ENCODE measurements around the gene RAMP2.

RAMP2 gene

DNA sequence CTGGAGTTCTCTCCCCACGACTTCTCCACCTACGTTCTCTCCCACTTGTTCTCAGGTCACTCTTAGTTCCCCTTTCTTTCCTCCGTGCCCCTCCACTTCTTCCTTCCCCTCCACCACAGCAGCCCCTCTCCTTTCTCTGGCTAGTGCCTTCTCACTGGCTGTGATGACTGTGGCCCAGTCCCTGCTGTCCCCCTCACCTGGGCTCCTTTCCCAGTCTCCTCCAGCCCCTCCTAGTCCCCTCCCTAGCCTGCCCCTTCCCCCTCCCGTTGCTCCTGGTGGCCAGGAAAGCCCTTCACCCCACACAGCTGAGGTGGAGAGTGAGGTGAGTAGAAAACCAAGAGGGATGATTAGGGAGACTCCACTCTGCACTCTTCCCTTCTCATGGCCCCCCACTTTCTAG lies 34.0 kb downstream of the RAMP2 start:
- no peak for DNase-seq (ENCODE audit: low spot score)

DNA sequence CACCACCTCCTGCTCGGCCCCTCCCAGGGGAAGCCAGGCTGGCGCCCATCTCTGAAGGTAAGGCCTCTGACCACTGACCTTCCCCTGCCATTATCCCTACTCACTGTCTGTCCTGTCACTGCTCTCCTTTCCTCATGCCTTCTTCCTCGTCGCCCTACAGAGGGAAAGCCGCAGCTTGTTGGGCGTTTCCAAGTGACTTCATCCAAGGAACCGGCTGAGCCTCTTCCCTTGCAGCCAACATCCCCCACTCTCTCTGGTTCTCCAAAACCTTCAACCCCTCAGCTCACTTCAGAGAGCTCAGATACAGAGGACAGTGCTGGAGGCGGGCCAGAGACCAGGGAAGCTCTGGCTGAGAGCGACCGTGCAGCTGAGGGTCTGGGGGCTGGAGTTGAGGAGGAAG lies 34.4 kb downstream of the RAMP2 start:
- DNase-seq (ENCODE audit: low spot score): peak; percentile 33

DNA sequence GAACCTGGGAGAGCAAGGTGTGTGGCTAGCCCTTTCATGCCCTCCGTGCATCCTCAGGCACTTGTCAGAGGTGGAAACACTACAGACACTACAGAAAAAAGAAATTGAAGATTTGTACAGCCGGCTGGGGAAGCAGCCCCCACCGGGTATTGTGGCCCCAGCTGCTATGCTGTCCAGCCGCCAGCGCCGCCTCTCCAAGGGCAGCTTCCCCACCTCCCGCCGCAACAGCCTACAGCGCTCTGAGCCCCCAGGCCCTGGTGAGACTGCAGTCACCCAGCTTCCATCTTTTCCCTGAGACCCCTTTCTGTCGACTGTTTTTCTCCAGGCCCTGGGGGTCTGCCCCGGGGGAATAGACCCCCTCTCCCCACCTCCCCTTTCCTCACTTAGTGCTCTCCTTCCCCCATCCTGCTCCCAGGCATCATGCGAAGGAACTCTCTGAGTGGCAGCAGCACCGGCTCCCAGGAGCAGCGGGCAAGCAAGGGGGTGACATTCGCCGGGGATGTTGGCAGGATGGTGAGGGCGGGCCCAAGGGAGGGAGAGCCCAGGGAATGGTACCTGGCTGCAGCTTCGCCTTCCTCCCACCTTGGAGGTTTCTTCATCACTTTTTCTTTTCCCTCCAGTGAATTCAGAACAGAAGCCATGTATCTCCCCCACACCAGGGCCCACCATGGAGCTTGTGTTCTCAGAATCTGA lies 35.2 kb downstream of the RAMP2 start:
- no peak for DNase-seq (ENCODE audit: low spot score)

DNA sequence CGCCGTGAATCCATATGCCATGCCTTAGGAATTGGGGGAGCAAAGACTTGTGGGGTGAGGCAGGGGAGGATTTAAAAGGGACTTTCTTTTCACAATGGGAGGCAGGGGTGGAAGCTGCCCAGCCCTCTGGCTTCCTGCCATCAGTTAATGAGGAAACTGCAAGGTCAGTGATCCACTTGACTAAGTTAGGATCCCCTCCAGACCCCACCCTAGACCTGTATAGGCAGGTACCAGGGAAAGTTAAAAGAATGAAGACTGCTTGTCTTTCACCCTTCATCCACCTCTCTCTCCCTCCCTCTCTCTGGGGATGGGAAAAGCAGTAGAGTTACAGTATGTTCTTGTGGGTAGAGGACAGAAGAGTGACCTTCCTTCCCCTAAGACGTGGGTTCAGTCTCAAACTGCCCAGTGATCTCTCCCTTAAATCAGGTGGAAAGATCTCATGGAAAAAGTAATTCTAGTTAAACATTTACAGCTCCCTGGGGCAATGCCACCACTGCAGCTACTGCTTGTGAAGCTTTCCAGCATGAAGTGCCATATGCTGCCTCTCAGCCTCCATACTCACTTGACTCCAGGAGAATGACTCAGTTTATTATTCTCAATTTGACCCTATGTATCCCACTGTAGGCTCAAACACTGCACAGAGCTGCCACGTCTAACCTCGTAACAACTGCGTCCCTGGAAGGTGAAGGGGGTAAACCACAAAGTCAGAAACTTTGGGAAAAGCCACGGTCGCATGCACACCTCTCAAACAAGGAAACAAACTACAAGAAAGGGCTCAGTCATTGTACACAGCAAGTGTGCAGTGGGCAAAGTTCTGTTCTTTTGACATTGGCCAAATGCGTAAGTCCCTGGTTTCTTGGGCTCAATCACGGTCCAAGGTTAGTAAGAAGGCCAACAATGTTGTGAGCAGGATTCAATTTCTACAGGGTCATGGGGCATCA lies 36.3 kb downstream of the RAMP2 start:
- DNase-seq (ENCODE audit: low spot score): peak; percentile 88

DNA sequence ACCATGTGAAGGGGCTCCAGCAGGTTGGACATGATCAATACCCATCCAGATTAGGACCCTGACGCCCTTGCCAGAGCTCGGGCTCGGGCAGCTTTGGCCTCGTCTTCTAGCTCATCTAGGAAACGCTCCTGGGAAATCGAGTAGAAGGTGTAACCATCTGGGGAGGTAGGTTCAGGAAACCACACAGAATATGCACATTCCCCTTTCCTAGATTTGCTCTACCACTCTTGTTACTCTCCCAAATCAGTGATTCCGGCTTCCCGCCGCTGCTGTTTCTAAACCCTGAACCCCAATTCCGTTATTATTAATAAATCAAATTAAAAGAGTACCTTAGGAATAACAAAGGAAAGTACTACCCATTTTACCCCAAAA lies 37.0 kb downstream of the RAMP2 start:
- DNase-seq (ENCODE audit: low spot score): peak; percentile 12

DNA sequence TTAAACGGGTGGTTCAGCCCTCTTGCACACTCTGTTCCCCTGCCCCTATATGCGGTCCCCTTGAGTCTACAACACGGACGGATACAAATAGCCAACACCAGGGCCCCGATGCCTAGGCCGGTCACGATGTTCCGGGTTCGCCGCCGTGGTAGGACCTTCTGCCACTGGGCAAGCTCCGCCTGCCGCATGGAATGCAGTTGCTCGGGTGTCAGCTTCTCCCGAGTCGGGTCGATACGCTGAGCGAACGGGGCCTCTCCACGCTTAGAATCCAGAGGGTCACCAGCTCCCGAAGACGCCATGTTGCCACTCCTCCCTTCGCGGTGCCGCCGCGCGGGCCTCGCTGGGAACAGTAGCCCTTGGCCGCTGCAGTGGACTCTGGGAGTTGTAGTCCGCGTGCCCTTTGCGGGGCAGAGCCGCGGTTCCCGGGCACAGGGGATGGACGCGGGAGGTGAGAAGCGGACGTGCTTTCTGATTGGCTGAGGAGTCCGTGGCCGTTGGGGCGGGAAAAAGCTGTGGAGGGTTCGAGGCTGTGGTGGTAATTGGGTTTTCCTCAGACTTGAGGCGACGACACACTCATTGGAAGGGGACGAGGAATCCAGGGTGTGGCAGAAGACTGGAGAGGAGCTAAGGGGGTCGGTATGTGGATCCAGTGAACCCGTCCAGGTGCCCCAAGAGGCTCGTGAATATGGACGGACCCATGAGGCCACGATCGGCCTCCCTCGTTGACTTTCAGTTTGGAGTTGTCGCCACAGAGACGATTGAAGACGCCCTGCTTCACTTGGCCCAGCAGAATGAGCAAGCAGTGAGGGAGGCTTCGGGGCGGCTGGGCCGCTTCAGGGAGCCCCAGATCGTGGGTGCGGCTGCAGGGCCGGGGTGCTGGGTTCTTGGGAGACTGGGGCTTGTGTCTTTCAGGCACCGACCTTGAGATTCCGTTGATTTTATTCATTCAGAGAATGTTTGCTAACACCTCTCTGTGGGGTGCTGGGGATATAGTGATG lies 37.7 kb downstream of the RAMP2 start, which contains the start of the genes CNTD1 and COA3:
CNTD1 (plus strand) TSS at position 479 of the 998 bp plus-strand sequence; CDS start at position 686, 207 bp downstream.
COA3 (minus strand) TSS at position 322 of the 998 bp plus-strand sequence; CDS start at position 299, 23 bp downstream.
- DNase-seq (ENCODE audit: low spot score): peak; percentile 85

DNA sequence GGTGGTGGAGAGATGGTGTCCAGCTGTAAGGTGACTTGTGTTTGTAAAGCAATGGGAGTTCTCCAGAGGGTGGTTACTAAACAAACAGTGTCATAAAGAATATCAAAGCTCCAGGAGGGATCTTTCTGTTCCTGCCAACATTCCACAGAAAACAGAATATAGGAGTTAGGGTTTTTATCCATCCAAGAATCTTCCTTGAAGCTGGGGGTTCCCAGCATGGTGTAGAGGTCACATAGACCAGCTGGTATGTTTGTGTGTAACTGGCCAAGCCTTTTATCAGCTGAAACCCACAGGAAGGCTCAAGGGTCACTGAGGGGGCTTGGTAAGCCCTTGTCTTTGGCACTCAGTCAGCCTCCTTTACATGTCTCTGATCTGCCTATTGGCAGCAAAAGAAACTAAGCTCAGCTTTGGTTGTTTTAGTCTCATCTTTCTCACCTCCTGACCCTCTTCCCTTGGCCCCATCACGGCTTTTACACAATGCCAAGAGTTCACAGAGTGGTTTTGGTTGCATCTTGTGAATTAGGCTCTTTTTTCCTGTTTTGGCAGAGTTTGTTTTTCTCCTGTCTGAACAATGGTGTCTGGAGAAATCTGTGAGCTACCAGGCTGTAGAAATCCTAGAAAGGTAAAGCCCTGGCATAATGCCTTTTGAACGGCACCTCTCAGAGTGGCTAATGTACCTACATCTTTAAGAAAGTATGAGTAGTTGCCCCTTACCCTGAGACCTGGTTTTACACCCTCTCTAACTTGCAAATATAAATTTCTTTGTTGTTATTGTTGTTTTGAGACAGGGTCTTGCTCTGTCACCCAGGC lies 42.3 kb downstream of the RAMP2 start:
- no peak for DNase-seq (ENCODE audit: low spot score)

DNA sequence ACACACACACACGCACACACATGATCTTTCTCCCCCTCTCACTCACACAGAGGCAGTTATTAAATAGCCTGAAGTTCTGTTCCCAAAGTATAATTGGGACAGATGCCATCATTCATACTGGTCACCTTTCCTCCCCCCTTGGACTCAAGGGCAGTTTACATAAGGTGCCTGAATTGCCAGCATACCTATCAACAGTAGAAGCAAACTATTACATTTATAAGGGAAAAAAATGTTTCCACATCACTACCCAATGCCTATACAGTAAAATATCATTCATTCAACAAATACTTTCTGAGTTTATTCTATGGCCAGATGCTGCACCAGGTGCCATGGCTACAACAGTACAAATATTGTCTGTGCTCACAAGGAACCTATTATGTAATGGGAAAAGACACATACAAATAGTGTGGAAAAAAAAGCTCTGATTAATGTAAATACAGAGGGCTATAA lies 43.9 kb downstream of the RAMP2 start:
- no peak for DNase-seq (ENCODE audit: low spot score)

DNA sequence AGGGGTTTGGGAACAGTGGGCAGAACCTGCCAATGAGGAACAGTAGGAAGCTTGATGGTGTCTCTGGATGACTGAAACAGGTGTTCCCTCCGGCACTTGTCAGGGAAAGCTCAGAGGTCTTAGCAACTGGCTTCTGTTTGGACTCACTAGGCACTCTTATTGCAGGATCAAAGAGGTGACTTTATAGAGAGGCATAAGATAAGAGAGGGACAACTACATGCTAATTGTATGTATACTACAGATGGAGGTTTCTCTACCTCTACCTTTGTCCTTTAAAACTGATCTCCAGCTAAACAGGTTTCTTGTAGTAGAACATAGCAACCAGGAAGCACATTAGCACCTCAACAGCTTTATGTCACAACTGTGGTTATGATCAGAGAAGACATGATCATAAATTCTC lies 45.2 kb downstream of the RAMP2 start:
- DNase-seq (ENCODE audit: low spot score): no peak

DNA sequence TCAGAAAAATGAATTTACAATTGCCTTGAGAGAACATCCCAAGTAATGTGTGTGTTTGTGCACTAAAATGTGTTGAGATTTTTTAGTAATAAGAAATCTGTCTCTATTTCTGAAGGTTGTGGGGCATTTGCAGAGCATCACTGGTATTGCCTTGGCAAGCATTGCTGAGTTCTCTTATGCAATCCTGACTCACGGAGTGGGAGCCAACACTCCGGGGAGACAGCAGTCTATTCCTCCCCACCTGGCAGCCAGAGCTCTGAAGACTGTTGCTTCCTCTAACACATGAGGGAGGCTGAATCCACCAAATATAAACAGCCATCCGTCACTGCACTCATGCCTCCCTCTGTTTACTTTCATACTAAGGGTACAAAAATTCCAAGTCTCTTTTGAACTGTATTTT lies 48.2 kb downstream of the RAMP2 start:
- peak; percentile 43 for DNase-seq (ENCODE audit: low spot score)

Data from kidney tubule cell (primary cell).